DOHH2 (cell line): Measurements from ENCODE around the gene PCP4.

Experiments
- EZH2phosphoT487 ChIP-seq: fragments of 200-600 bp; sonication (generic); IDR thresholded peaks from 2 replicates; pipeline ENCODE4 v1.6.1; 2017; ENCODE audit warnings: borderline replicate concordance, mild to moderate bottlenecking, antibody characterized with exemption, low read length, moderate library complexity, mixed read lengths
- TF ChIP-seq, protein P1 (sequence below): fragments of 200-600 bp; sonication (generic); IDR thresholded peaks from one replicate; pipeline ENCODE4 v1.5.1; 2014; ENCODE audit warnings: antibody characterized with exemption, mild to moderate bottlenecking, low read depth, low read length; ENCODE audit not compliant: poor library complexity, severe bottlenecking

- TF ChIP-seq, protein P1, sequence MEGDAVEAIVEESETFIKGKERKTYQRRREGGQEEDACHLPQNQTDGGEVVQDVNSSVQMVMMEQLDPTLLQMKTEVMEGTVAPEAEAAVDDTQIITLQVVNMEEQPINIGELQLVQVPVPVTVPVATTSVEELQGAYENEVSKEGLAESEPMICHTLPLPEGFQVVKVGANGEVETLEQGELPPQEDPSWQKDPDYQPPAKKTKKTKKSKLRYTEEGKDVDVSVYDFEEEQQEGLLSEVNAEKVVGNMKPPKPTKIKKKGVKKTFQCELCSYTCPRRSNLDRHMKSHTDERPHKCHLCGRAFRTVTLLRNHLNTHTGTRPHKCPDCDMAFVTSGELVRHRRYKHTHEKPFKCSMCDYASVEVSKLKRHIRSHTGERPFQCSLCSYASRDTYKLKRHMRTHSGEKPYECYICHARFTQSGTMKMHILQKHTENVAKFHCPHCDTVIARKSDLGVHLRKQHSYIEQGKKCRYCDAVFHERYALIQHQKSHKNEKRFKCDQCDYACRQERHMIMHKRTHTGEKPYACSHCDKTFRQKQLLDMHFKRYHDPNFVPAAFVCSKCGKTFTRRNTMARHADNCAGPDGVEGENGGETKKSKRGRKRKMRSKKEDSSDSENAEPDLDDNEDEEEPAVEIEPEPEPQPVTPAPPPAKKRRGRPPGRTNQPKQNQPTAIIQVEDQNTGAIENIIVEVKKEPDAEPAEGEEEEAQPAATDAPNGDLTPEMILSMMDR = no peak
- no peak for TF ChIP-seq EZH2phosphoT487
Measured at GRCh38 chr21:39965026-39965425, 97.8 kb downstream of the PCP4 start.
